Measurements from ENCODE around the gene SLC20A1. TPM values are rescaled to one million over a fixed set of nuclear protein-coding genes. Genes with fewer than 3 reads are reported as not detected.

SLC20A1 gene
- total RNA-seq, 1 experiment from 2014 or later: 154 TPM

- Histone ChIP-seq H3K4me3 (replicated peaks in 1 of 2; ENCODE audit: low read depth in 1 of 2, low read length in 2 of 2) (peak overlapping the region in 1 of 2 experiments; percentile 38; a peak in 2 of 4 replicates), H3K9me2 (ENCODE audit: insufficient read depth) (no peaks in the 10 kb centered on the region), H3K79me2 (ENCODE audit: insufficient read depth, low read length) (no peaks in the 10 kb centered on the region), H2AFZ (ENCODE audit: low read depth, low read length, poor library complexity, severe bottlenecking) (peak overlapping the region; percentile 44), H3K4me1 (ENCODE audit: control insufficient read depth in 1 of 2, insufficient read depth in 2 of 2, low read length in 2 of 2) (peaks cover 61 to 97% of the 10 kb centered on the region in 2 experiments), H3K27ac (ENCODE audit: low read depth, low read length) (peak overlapping the region; percentile 49), H3K36me3 (ENCODE audit: control insufficient read depth in 1 of 2, insufficient read depth in 2 of 2, low read length in 2 of 2) (no peaks in the 10 kb centered on the region), H3K9ac (ENCODE audit: low read length) (peak overlapping the region; percentile 48), H4K20me1 (ENCODE audit: insufficient read depth) (no peaks in the 10 kb centered on the region), H3K9me3 (ENCODE audit: control insufficient read depth in 1 of 2, insufficient read depth in 1 of 2, low read depth in 1 of 2, low read length in 2 of 2) (no peaks in the 10 kb centered on the region), H3K4me2 (ENCODE audit: low read length) (peak overlapping the region; percentile 72), H3K27me3 (ENCODE audit: insufficient read depth, low read length) (no peaks in the 10 kb centered on the region)
- POLR2A ChIA-PET: interaction anchor here (1.0 to 11.6 kb wide), 7 partner anchors 9 to 110 kb away, joined by 3 to 86 read pairs (median 3); partner anchors contain the start of gene SLC20A1
- ATAC-seq (peak; percentile 35), DNase-seq (ENCODE audit: low read depth, low spot score) (no peak)
- CTCF ChIA-PET: interaction anchor here (0.6 to 6.8 kb wide), 12 partner anchors 14 to 740 kb away, joined by 3 to 100 read pairs (median 4); partner anchors contain the start of gene SLC20A1
- RAD21 ChIA-PET (ENCODE audit: low non-redundant PET in 1 of 2, low total read pairs in 2 of 2, uncharacterized antibody in 2 of 2, unreplicated experiment in 2 of 2): interaction anchor here (0.6 to 4.8 kb wide), 7 partner anchors 17 to 99 kb away, joined by 3 to 35 read pairs (median 4); no protein-coding TSS in a partner anchor
- intact Hi-C loops (cut with micrococcal nuclease): loop anchor here (1.0 kb wide), 1 partner anchor 18 kb away; the partner anchor contains the start of gene SLC20A1
- BruUV-seq (replicated peaks): TSS peak; percentile 91
- TF ChIP-seq CEBPB (IDR thresholded peaks at IDR 0.05; ENCODE audit: low read depth): peak; percentile 89
- peak; percentile 64 for TF ChIP-seq SP1 (IDR thresholded peaks at IDR 0.05; ENCODE audit: low read depth)
- TF ChIP-seq ELF1 (IDR thresholded peaks at IDR 0.05; ENCODE audit: borderline replicate concordance, low read depth): no peak
- TF ChIP-seq MAX (IDR thresholded peaks at IDR 0.05): 0 out of 2 replicates have a peak, but pooled peaks have one; percentile 16
- TF ChIP-seq RAD21 (IDR thresholded peaks at IDR 0.05; ENCODE audit: low read depth): peak; percentile 26; the same call in 1 of the 2 replicates
- TF ChIP-seq ZNF274 (IDR thresholded peaks at IDR 0.05; ENCODE audit: low read depth, low read length): no peak
- TF ChIP-seq FOSL1 (IDR thresholded peaks at IDR 0.05; ENCODE audit: low read depth): peak; percentile 59
- TF ChIP-seq POLR2AphosphoS5 (IDR thresholded peaks at IDR 0.05; ENCODE audit: low read depth, low read length): peak; percentile 45; the same call in 1 of the 2 replicates
- TF ChIP-seq SRF (IDR thresholded peaks at IDR 0.05; ENCODE audit: low read depth): no peak
- peak; percentile 68 for TF ChIP-seq CBX3 (IDR thresholded peaks at IDR 0.05; ENCODE audit: low read depth)
- TF ChIP-seq JUND (IDR thresholded peaks at IDR 0.05): peak; percentile 66
- TF ChIP-seq ATF3 (IDR thresholded peaks at IDR 0.05): no peak
- no peak for TF ChIP-seq REST (IDR thresholded peaks at IDR 0.05; ENCODE audit: low read depth)
- TF ChIP-seq ZBTB33 (IDR thresholded peaks at IDR 0.05; ENCODE audit: extremely low read depth, insufficient replicate concordance, low read length): no peak
Measured at GRCh38 chr2:112627060-112628040, 18.4 kb upstream of the SLC20A1 start.
